HG03575 (cell line): ENCODE measurements around the gene TNFSF15.

ENCODE experiments used
- ATAC-seq: cut with Tn5 transposase; IDR thresholded peaks from one replicate; pipeline ENCODE4 v1.9.1; 2021; ENCODE audit not compliant: unreplicated experiment, insufficient number of reproducible peaks, low FRiP score; ENCODE audit errors: extremely low read depth

Gene TNFSF15

DNA sequence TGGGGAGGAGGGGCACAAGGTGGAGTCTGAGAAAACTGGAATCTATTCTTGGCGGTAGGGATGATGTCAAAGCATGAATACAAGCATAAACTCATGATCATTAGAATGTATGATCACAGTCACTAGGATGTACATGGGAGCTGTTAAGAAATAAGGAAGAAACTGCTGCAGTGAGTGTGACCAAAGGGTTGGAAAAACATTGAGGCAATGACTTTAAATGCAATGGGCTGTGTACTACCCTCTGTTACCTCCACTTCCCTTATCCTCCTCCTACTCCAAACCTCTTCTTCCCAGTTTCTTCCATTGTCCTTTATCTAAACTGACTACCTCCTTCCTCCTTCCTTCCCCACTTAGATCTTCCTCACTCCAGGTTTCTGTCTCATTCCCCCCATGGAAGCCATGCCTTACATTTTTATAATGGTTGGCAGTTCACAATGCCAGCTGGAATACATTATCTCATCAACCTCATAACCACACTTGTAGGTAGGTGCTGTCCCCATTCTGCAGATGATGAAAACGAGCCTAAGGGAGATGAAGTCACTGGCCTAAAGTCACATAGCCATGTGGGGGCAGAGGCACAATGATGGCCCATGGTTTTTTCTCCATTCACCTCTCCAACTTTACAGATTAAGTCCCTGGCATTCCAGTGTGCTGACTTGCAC lies 21.9 kb upstream of the TNFSF15 start:
- no peak for ATAC-seq

DNA sequence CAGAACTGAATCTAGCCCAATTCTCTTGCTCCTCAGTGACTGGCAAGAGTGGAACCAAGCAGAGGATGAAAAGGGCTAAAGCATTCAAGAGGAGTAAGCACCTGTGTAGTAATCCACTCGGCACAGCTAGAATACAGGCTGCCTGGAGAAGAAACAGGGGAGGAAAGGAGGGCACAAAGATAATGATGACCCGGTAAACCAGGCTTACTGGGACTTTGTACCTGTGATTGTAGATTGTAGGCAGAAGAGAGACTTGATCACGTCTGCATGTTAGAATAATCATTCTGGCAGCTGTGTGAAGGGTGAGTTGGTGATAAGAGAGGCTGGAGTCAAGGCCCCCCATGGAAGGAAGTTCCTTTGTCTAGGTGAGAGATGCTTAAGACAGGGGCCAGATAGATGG lies 20.6 kb upstream of the TNFSF15 start:
- ATAC-seq: no peak

DNA sequence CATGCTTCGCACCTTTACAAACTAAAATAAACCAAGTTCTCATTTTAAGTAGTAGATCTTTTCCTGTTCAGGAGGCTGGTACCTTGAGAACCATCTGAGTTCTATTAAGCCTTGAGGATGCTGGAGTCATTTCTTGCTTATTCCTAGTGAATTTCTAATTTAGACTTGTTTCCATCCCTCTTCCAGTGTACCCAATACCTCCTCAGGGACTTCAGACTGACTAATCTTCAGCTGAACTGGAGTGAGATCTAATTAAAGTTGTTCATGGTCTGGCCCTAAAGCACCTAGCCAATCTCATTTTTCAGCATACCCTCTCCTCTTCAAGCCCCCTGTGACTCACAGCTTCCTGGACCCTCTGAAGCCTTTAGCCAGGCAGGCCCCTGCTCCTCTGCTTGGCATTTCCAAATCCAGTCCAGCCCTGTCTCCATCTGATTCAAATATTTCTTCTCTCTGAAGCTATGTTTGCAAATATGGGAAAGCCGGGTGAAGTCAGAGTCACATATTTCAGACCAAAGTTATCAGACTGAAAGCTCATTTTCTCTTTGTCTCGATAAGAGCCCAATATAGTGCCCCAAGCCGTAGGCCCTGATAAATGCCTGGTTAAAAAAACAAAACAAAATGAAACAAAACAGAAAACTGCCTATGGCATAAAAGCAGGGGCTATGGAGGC lies 19.4 kb upstream of the TNFSF15 start:
- no peak for ATAC-seq

DNA sequence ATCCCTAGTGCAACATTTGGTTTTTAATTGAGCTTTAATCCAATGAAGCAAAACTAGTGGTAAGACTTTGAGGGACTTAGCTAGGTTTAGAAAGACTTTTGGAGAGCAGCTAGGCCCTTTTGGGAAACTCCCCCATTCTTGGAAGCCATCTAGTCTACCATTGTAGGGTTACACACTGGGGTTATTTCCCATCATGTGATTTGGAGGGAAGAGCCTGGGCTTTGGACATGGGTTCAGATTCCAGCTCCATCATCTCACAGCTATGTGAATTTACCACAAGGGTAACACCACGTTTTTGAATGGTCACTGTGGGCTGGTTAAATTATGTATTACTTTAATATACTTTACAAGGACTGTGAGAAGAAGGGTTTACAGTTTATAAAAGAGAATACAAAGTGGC lies 18.3 kb upstream of the TNFSF15 start:
- no peak for ATAC-seq

DNA sequence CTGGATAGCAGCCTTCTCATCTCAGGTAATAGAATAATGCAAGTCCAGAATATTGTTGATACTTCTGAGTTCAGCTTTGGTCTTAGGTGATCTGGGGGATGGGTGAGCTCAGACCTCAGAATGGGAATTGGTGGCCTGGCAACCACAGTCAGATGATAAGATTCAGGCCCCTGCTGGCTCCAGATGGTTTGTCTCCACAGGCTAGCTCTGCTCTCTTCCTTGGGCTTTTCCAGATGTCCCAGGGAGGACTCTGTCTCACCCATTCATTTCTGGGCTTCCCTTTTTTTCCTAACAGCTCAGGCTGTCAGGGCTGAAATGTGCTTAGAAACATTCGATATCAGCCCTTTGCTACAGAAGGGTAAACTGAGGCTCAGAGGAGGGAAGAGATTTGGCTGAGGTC lies 17.6 kb upstream of the TNFSF15 start:
- ATAC-seq: no peak

DNA sequence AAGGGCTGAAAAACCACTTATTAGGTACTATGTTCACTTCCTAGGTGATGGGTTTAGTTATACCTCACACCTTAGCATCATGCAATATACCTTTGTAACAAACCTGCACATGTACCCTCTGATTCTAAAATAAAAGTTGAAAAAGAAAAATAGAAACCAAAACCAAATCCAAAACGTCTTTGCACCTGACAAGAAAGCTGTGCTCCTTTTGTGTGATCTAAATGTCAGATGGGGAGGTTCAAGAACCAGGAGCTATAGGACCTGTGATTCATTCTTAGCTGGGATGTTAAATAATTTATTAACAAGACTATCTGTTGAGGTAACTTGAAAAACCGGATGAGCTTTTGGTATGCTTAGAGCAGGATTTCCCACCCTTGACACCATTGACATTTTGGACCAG lies 16.9 kb upstream of the TNFSF15 start:
- ATAC-seq: no peak

DNA sequence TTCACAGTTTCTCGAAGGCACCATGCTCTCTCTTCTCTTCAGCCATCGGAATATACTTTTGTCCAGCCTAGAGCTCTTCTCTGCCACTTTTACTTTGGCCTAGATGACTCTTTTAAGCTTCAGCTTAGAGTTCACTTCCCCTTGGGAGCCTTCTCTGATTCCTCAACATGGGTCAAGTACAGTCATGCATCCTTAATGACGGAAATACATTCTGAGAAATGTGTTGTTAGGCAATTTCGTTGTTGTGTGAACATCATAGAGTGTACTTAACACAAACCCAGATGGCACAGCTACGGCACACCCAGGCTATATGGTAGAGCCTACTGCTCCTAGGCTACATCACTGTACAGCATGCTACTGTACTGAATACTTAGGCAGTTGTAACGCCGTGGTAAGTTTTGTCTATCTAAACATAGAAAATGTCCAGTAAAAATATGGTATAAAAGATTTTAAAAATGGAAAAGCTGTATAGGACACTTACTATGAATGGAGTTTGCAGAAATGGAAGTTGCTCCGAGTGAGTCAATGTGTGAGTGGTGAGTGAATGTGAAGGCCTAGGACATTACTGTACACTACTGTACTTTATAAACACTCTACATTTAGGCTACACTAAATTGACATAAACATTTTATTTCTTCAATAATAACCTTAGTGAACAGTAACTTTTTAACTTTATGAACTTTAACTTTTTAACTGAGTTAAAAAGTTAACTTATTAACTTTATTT lies 15.1 kb upstream of the TNFSF15 start:
- ATAC-seq: no peak

GRCh38 chr9:114818178-114818577 lies 12.3 kb upstream of the TNFSF15 start:
- ATAC-seq: no peak

GRCh38 chr9:114813717-114814418 lies 8.0 kb upstream of the TNFSF15 start:
- no peak for ATAC-seq

DNA sequence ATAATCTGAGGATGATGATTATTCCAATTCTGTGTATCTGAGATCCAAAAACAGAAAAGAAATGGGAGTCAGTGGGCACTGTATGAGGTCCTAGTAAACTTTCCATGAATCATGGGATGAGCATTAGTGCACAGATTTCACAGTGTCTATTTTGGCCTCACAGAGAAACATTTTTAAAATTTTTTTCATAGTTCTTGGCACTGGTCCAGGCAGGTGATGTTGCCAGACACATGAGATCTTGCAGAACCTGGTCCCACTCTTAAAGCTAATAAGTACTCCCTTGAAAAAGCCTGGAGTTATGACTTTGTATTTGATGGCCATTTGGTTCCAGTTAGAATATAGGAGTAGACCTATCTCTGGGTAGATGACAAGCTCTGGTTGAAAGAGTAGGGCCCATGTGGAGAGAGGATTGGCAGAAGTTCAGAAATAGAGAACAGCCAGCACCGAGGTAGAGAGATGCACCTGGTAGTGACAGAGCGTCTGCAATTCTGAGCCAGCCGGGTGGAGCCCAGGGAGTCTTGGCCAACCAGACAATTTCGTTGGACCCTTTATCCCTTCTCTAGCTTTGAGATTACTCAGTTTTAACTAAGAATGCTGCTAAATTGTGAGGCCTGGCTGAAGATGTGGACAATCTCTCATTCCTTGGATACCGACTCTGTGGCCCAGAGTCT lies 6.3 kb upstream of the TNFSF15 start:
- no peak for ATAC-seq

DNA sequence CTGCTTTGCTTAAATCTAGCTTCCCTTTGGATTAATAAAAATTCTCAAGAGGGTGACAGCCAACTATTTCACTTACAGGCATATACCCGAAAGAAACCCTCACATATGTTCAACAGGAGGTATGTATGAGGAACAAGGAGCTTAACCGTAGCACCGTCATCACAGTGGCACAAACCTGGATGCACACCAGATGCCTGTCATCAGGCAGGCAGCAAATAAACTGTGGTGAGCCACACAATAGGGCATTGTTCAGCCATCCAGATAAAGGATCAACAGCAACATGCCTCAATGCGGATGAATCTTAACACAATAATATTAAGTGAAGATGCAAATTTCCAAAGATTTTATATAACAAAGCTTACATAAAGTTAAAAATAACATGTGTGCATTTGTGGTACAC lies 5.5 kb upstream of the TNFSF15 start:
- no peak for ATAC-seq

DNA sequence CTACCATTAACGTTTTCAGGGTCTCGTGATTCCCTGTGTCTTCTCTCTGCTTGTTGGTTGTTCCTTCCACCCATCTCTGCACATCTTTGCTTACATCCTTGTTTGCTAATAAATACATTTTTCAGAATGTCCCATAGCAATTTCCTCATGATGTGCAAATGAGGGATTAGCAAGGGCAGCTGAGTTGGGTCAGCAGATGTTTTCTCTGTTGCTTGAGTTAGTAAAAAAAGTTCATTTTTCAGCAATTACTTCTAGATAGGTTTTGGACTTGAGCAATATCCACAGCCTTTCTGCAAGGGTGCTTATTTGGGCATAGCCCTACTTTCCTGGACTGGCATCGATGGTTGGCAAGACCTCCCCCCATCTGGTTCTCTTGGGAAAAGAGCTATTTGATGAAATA lies 4.8 kb upstream of the TNFSF15 start:
- no peak for ATAC-seq

GRCh38 chr9:114806526-114806900 lies 674 bp upstream of the TNFSF15 start:
- no peak for ATAC-seq

DNA sequence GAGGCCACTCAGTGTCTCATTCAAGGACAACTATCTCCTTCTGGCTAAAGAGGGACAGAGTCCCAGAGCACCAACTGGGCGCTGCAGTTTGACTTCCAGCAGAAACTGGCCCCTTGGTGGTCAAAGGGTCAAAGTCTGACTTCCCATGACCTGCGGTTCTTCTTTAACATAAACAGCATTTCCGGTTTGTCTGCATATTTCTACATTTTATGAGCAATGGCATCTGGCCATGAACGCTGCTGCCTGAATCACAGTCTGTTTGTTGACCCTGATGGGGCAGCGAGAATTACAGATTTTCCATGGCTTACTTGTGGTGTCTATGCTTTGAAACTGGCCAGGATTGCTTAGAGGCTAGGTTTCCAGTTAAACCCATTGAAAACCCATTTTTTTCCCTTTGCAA lies 1.3 kb downstream of the TNFSF15 start:
- no peak for ATAC-seq

GRCh38 chr9:114803479-114804265 lies 2.2 kb downstream of the TNFSF15 start:
- ATAC-seq: no peak

DNA sequence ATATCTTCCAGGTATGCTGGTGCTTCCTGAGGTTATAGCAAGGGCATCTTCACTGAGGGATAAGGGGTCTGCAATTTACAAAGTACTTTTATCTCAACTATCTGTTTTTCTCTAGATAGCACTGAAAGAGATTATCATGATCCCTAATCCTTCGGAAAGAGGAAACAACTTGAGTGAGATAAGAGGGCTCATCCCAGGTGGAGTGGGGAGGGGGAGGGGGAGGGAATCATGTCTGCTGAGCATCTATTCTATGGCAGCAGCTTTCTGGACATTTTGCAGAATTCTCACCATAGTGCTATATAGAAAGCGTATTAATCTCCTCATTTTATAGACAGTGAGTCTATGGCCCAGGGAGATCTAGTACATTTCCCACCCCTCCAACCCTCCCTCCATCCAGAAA lies 5.9 kb downstream of the TNFSF15 start:
- no peak for ATAC-seq

DNA sequence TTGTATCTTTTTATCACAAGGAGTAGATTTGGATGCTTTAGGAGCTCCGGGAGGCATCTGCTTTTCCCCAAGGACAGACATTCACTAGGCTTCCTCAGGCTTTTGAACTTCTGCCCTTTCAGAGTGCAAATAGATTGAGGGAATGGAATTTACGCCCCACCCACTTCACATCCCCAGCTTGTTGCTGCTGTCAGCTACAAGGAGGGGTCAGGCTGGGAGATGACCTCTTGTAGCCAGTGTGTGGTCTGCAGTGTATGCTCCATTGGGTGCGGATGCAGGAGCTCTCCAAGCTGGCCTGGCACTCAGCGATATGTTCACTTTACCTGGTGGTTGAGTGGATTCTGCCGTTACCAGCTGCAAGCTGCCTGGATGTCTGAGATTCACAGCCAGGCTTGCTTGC lies 6.4 kb downstream of the TNFSF15 start:
- ATAC-seq: no peak

- no peak for ATAC-seq
Measured at GRCh38 chr9:114798780-114799427, 6.9 kb downstream of the TNFSF15 start.
